AG04449 (cell line): ENCODE measurements around the gene NME7.
"Not testable (repeated sequence)": the region's sequence is repeated elsewhere in the genome, so short reads cannot be mapped to it uniquely, and the experiment has no call there.

Experiments used
- CTCF ChIA-PET: fragments of 350-600 bp; formaldehyde crosslinking; extraction: SDS; loops from one replicate; lab custom pipeline; 2021; ENCODE audit warnings: antibody characterized with exemption; lab: Yijun Ruan, JAX
- POLR2A ChIA-PET: fragments of 400-600, 350-600 bp; formaldehyde crosslinking; extraction: SDS; loops from one replicate; lab custom pipeline; 2020; ENCODE audit warnings: antibody characterized with exemption, inconsistent platforms; lab: Yijun Ruan, JAX
- DNase-seq: peaks from one replicate; pipeline ENCODE4 v3.0.0-alpha.2; 2010; ENCODE audit warnings: low read depth, low spot score
- H3K4me3 ChIP-seq: 2 replicates; pipeline ENCODE4 v1.5.1; 2011; ENCODE audit warnings: low read depth, mild to moderate bottlenecking, control low read depth, low read length
- TF ChIP-seq, protein P1 (sequence below): IDR thresholded peaks from one replicate; pipeline ENCODE4 v1.5.1; 2011; ENCODE audit warnings: mild to moderate bottlenecking, moderate library complexity, low read length, control low read depth, inconsistent platforms; ENCODE audit not compliant: insufficient read depth; ENCODE audit errors: missing control alignments

Gene NME7

GRCh38 chr1:169288011-169288414 lies 79.6 kb downstream of the NME7 start:
- POLR2A ChIA-PET, result no interaction called here
- CTCF ChIA-PET, result no interaction called here
- TF ChIP-seq, protein P1, sequence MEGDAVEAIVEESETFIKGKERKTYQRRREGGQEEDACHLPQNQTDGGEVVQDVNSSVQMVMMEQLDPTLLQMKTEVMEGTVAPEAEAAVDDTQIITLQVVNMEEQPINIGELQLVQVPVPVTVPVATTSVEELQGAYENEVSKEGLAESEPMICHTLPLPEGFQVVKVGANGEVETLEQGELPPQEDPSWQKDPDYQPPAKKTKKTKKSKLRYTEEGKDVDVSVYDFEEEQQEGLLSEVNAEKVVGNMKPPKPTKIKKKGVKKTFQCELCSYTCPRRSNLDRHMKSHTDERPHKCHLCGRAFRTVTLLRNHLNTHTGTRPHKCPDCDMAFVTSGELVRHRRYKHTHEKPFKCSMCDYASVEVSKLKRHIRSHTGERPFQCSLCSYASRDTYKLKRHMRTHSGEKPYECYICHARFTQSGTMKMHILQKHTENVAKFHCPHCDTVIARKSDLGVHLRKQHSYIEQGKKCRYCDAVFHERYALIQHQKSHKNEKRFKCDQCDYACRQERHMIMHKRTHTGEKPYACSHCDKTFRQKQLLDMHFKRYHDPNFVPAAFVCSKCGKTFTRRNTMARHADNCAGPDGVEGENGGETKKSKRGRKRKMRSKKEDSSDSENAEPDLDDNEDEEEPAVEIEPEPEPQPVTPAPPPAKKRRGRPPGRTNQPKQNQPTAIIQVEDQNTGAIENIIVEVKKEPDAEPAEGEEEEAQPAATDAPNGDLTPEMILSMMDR, result no peak
- H3K4me3 ChIP-seq, result no peak overlapping the region
- DNase-seq, result no peak

- no peak overlapping the region for H3K4me3 ChIP-seq
- TF ChIP-seq, protein P1, result no peak
- POLR2A ChIA-PET, result no interaction called here
- CTCF ChIA-PET, result no interaction called here
- DNase-seq, result no peak
These were observed 80.3 kb downstream of the NME7 start for GRCh38 chr1:169287280-169287679.

DNA sequence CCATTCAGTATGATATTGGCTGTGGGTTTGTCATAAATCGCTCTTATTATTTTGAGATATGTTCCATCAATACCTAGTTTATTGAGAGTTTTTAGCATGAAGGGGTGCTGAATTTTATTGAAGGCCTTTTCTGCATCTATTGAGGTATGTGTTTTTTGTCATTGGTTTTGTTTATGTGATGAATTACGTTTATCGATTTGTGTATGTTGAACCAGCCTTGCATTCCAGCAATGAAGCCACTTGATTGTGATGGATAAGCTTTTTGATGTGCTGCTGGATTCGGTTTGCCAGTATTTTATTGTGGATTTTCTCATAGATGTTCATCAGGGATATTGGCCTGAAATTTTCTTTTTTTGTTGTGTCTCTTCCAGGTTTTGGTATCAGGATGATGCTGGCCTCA lies 86.0 kb downstream of the NME7 start:
- POLR2A ChIA-PET, DNase-seq, H3K4me3 ChIP-seq, CTCF ChIA-PET: not testable (repeated sequence)

GRCh38 chr1:169271098-169271497 lies 96.5 kb downstream of the NME7 start:
- TF ChIP-seq, protein P1, result no peak
- ChIA-PET POLR2A (no interaction called here), CTCF (no interaction called here)
- H3K4me3 ChIP-seq, result no peak overlapping the region
- DNase-seq, result no peak

- CTCF ChIA-PET, result no interaction called here
- POLR2A ChIA-PET, result no interaction called here
These were observed 101.5 kb downstream of the NME7 start for GRCh38 chr1:169266133-169266532.

GRCh38 chr1:169263059-169263458 lies 104.5 kb downstream of the NME7 start:
- H3K4me3 ChIP-seq, result no peak overlapping the region
- CTCF ChIA-PET, result no interaction called here
- POLR2A ChIA-PET, result no interaction called here
- TF ChIP-seq, protein P1, result no peak
- no peak for DNase-seq

More at GRCh38 chr1:169266133-169266532, 101.5 kb downstream of the NME7 start:
- no peak overlapping the region for H3K4me3 ChIP-seq
- DNase-seq, result no peak
- TF ChIP-seq, protein P1, result no peak

DNA sequence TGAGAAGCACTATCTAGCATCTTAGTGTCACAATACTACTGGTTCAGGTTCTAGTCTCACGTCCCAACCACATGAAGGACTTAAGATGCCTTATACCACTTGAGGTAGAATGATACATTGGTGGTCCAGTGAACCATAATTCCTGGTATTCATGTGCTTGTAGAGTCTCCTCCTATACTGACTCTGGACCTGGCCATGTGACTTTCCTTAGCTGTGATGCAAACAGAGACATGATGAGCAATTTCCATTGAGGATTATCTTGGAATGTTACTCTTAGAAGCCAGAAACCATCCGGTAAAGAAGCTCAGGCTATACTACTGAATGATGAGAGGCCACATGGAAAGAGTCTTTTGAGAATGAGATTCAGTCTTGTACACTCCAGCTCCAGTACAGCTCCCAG lies 105.7 kb downstream of the NME7 start:
- no peak overlapping the region for H3K4me3 ChIP-seq
- TF ChIP-seq, protein P1, result no peak
- DNase-seq, result no peak
- CTCF ChIA-PET, result no interaction called here
- POLR2A ChIA-PET, result no interaction called here
